Central memory CD8-positive, alpha-beta T cell (primary cell): Measurements from ENCODE around the gene SMG6.

Source experiments
- ATAC-seq: fragments of 150-1000 bp; cut with Tn5 transposase; replicated peaks from 2 replicates; pipeline ENCODE4 v1.10.0; 2022; ENCODE audit warnings: mild to moderate bottlenecking, moderate FRiP score, moderate number of reproducible peaks; ENCODE audit not compliant: poor library complexity, severe bottlenecking; ENCODE audit errors: extremely low read depth
- DNase-seq, 2 donors: peaks; one replicate each; pipeline ENCODE4 v3.0.0; 2021; ENCODE audit warnings: low spot score in 2 of 2
- H3K27ac Mint-ChIP-seq: one replicate; pipeline ENCODE4 v1.8.0; 2022; ENCODE audit warnings: low read depth, mild to moderate bottlenecking, moderate library complexity, mixed read lengths
- H3K27me3 Mint-ChIP-seq: one replicate; pipeline ENCODE4 v1.8.0; 2022; ENCODE audit warnings: mixed read lengths
- H3K36me3 Mint-ChIP-seq: one replicate; pipeline ENCODE4 v1.8.0; 2022; ENCODE audit warnings: mild to moderate bottlenecking, moderate library complexity, mixed read lengths; ENCODE audit not compliant: insufficient read depth
- H3K4me1 Mint-ChIP-seq: one replicate; pipeline ENCODE4 v1.8.0; 2022; ENCODE audit warnings: mixed read lengths
- H3K4me3 Mint-ChIP-seq: one replicate; pipeline ENCODE4 v1.8.0; 2022; ENCODE audit warnings: mild to moderate bottlenecking, moderate library complexity, mixed read lengths
- H3K9me3 Mint-ChIP-seq: one replicate; pipeline ENCODE4 v1.8.0; 2022; ENCODE audit warnings: mixed read lengths

Gene SMG6

DNA sequence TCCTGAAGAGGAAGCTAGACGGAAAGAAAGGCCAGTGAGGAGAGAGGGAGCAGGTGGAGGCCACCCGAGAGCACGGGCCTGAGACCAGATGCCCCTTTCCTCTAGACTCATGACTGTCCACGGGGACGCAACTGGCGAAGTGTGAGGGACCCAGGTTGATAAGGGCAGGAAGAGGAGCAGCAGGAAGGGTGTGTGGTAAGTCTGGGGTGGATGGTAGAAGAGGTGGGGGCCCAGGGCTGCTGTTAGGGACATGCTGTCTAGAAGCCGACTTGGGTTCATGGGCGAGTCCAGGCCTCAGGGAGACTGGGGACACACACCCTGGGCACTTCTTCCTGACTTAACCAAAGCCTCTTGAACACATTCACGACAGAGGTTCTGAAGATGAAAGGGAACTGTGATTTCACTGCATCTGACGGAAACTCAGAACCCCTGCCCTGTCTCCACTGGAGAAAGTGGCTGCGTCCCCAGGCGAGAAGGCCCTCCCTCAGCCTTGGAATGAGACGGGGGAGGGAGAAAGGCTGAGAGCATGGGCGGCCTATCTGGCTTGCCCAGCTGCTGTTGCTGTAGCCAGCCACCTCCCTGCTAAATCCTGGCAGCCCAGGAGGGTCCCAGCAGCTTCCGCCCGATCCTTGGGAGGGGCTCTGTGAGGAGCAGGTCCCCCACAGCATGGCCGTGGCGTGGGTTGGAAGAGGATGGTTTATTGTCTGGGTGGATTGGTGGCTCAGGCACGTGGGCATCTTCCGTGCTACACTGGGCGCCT, 242.7 kb downstream of the SMG6 start:
- Mint-ChIP-seq H3K36me3 (peaks cover 25% of the 10 kb centered on the region), H3K4me3 (no peak overlapping the region), H3K27me3 (no peaks in the 10 kb centered on the region), H3K4me1 (peaks cover 22% of the 10 kb centered on the region), H3K9me3 (no peaks in the 10 kb centered on the region), H3K27ac (peak overlapping the region; percentile 42)
- no peak for DNase-seq
- ATAC-seq = no peak

DNA sequence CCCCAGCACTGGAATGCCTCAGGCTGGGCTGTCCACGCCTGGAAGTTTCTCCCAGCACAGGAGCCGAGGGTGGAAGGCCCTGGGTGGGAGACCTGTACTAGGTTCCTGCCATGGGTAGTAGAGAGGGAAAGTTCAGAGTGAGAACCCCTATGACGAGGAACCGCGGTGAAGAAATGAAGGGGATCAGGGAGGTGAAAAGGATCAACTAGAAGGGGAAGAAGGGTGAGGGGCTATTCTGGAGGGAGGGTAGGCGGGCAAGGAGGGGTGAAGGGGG, 243.3 kb downstream of the SMG6 start:
- Mint-ChIP-seq H3K4me3 (no peak overlapping the region), H3K4me1 (peaks cover 22% of the 10 kb centered on the region), H3K27ac (peak overlapping the region; percentile 42), H3K27me3 (no peaks in the 10 kb centered on the region), H3K9me3 (no peaks in the 10 kb centered on the region), H3K36me3 (peaks cover 25% of the 10 kb centered on the region)
- DNase-seq (no peak), ATAC-seq (no peak)

DNA sequence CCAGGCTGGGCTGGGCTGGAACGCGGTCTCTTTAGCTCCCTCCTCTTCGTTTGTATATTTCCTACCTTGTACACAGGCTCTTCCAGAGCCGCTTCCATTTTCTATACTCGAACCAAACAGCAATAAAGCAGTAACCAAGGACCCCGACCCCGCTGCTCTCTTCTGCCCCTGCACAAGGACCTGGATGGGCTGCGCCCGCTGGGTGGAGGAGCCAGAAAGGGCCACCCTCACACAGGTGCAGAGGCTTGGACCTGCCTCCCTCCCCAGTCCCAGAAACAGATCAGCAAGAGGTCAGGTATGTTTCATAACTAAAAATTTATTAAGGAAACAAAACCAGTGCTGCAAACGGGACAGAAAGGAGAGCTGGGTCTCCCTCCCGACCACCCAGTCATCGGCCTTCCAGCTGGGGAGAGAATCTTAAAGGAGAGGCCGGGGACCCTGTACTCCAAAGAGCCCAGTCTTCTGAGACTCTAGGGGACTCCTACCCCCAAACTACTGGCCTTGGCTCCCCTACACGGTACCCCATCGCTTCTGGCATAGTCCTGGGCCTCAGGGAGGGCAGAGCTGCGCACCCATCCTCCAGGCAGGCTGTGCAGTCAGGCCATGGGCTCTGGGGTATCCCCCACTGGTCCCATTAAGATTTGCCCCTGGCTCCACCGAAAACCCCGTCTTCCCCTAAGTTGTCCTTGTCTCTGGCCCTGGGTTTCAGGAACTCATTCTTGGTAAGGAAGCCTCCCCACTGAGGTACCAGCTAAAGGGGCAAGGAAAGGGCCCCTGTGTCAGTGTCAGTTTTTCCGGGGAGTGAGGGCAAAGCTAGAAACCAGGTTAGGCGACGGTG, 243.8 kb downstream of the SMG6 start:
- H3K9me3 Mint-ChIP-seq = no peaks in the 10 kb centered on the region
- H3K36me3 Mint-ChIP-seq = peaks cover 25% of the 10 kb centered on the region
- H3K27me3 Mint-ChIP-seq = no peaks in the 10 kb centered on the region
- peaks cover 18% of the 10 kb centered on the region for H3K4me1 Mint-ChIP-seq
- DNase-seq = no peak
- peak overlapping the region; percentile 87 for H3K27ac Mint-ChIP-seq
- ATAC-seq = no peak
- H3K4me3 Mint-ChIP-seq = peak overlapping the region; percentile 56

DNA sequence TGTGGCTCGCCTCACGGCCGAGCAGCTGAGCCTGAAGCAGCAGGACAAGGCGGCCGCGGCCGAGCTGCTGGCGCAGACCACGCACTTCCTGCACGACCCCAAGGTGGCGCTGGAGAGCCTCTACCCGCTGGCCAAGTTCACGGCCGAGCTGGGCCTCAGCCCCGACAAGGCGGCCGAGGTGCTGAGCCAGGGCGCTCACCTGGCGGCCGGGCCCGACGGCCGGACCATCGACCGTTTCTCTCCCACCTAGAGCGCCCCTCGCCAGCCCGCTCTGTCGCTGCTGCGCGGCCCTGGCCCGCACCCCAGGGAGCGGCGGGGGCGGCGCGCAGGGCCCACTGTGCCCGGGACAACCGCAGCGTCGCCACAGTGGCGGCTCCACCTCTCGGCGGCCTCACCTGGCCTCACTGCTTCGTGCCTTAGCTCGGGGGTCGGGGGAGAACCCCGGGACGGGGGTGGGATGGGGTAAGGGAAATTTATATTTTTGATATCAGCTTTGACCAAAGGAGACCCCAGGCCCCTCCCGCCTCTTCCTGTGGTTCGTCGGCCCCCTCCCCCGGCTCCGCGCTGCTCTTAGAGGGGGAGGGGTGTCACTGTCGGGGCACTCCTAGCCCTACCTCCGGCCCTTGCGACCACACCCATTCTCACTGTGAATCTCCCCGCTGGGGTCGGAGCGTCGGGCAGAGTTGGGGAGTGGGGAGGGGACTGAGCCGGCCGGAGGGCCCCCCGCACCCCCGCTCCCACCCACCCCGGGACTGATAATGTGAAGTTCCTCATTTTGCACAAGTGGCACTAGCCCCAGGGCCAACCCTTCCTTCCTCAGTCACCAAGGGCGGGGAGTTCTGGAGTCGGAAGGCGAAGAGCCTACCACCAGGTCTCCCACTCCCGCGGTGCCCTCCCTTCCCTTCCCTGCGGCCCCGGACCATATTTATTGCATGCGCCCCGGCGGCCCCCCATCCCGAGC, 244.7 kb downstream of the SMG6 start:
- Mint-ChIP-seq H3K36me3 (peaks cover 31% of the 10 kb centered on the region), H3K4me1 (peaks cover 14% of the 10 kb centered on the region), H3K4me3 (peak overlapping the region; percentile 56), H3K9me3 (no peaks in the 10 kb centered on the region), H3K27ac (peak overlapping the region; percentile 87), H3K27me3 (no peaks in the 10 kb centered on the region)
- DNase-seq (peak; percentile 43 to 67), ATAC-seq (no peak)

DNA sequence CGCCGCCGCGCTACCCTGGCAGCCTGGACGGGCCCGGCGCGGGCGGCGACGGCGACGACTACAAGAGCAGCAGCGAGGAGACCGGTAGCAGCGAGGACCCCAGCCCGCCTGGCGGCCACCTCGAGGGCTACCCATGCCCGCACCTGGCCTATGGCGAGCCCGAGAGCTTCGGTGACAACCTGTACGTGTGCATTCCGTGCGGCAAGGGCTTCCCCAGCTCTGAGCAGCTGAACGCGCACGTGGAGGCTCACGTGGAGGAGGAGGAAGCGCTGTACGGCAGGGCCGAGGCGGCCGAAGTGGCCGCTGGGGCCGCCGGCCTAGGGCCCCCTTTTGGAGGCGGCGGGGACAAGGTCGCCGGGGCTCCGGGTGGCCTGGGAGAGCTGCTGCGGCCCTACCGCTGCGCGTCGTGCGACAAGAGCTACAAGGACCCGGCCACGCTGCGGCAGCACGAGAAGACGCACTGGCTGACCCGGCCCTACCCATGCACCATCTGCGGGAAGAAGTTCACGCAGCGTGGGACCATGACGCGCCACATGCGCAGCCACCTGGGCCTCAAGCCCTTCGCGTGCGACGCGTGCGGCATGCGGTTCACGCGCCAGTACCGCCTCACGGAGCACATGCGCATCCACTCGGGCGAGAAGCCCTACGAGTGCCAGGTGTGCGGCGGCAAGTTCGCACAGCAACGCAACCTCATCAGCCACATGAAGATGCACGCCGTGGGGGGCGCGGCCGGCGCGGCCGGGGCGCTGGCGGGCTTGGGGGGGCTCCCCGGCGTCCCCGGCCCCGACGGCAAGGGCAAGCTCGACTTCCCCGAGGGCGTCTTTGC, 245.6 kb downstream of the SMG6 start:
- no peak for ATAC-seq
- Mint-ChIP-seq H3K4me3 (no peak overlapping the region), H3K4me1 (peaks cover 20% of the 10 kb centered on the region), H3K9me3 (no peaks in the 10 kb centered on the region), H3K27me3 (no peaks in the 10 kb centered on the region), H3K36me3 (peaks cover 35% of the 10 kb centered on the region), H3K27ac (no peak overlapping the region)
- no peak for DNase-seq

DNA sequence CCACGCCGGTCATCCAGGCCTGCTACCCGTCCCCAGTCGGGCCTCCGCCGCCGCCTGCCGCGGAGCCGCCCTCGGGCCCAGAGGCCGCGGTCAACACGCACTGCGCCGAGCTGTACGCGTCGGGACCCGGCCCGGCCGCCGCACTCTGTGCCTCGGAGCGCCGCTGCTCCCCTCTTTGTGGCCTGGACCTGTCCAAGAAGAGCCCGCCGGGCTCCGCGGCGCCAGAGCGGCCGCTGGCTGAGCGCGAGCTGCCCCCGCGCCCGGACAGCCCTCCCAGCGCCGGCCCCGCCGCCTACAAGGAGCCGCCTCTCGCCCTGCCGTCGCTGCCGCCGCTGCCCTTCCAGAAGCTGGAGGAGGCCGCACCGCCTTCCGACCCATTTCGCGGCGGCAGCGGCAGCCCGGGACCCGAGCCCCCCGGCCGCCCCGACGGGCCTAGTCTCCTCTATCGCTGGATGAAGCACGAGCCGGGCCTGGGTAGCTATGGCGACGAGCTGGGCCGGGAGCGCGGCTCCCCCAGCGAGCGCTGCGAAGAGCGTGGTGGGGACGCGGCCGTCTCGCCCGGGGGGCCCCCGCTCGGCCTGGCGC, 246.3 kb downstream of the SMG6 start:
- DNase-seq = no peak
- Mint-ChIP-seq H3K4me1 (peaks cover 23% of the 10 kb centered on the region), H3K27ac (no peak overlapping the region), H3K9me3 (no peaks in the 10 kb centered on the region), H3K27me3 (no peaks in the 10 kb centered on the region), H3K36me3 (peaks cover 30% of the 10 kb centered on the region), H3K4me3 (no peak overlapping the region)
- ATAC-seq = no peak

GRCh38 chr17:2056206-2057174, 247.1 kb downstream of the SMG6 start:
- H3K27ac Mint-ChIP-seq = no peak overlapping the region
- no peaks in the 10 kb centered on the region for H3K9me3 Mint-ChIP-seq
- H3K4me3 Mint-ChIP-seq = peak overlapping the region; percentile 67
- no peak for ATAC-seq
- no peaks in the 10 kb centered on the region for H3K27me3 Mint-ChIP-seq
- DNase-seq = no peak
- H3K36me3 Mint-ChIP-seq = peaks cover 32% of the 10 kb centered on the region
- H3K4me1 Mint-ChIP-seq = peaks cover 31% of the 10 kb centered on the region

GRCh38 chr17:2055292-2056205, 248.0 kb downstream of the SMG6 start:
- no peaks in the 10 kb centered on the region for H3K9me3 Mint-ChIP-seq
- DNase-seq (no peak), ATAC-seq (no peak)
- H3K36me3 Mint-ChIP-seq = peaks cover 32% of the 10 kb centered on the region
- H3K4me1 Mint-ChIP-seq = peaks cover 29% of the 10 kb centered on the region
- peak overlapping the region; percentile 78 for H3K27ac Mint-ChIP-seq
- H3K27me3 Mint-ChIP-seq = no peaks in the 10 kb centered on the region
- peak overlapping the region; percentile 74 for H3K4me3 Mint-ChIP-seq

DNA sequence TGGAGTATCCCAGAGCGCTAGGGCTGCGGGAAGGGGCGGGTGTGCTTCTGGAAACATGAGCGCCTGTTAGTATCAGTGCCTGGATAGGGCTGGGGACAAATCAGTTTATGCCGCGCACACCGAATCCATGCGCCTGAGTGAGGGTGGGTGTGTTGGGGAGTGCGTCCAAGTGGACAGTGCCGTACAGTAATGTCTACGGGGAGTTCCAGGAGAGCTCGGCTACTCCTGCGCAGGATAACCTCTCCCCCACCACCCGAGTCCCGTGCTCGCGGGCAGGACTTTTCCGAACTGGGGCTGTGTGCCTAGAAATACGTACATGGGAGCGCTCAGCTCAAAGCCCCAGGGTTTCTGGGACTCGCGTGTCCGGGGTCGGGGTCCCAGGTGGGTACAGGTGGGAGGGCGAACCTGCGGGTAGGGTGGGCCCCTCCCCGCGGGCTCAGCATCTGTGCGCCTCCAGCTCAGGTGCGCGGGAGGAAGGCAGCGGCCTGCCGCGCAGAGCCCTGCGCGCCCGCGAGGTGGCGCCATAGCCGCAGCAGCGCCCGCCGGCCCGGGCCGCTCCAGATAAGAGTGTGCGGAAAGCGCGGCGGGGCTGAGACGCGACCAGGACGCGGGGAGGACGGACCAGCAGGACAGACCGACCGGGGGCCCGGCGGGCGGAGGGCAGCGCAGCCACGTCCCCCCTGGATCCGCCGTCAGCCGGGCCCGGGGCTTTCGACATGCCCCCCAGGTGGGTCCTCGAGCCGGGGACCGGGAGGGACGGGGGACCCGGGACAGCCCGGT, 248.9 kb downstream of the SMG6 start, which contains the start of gene HIC1:
TSS of gene HIC1 (plus strand) at position 592 of the 780 bp plus-strand sequence. CDS start 1,588 bp downstream, outside the sequence.
- Mint-ChIP-seq H3K4me3 (peak within 1 kb of the TSS; percentile 74), H3K4me1 (peaks cover 23% of the 10 kb centered on the region), H3K36me3 (peaks cover 31% of the 10 kb centered on the region), H3K27me3 (no peaks in the 10 kb centered on the region), H3K27ac (peak within 1 kb of the TSS; percentile 78), H3K9me3 (no peaks in the 10 kb centered on the region)
- DNase-seq (peak; percentile 74 to 75), ATAC-seq (peak; percentile 58)

DNA sequence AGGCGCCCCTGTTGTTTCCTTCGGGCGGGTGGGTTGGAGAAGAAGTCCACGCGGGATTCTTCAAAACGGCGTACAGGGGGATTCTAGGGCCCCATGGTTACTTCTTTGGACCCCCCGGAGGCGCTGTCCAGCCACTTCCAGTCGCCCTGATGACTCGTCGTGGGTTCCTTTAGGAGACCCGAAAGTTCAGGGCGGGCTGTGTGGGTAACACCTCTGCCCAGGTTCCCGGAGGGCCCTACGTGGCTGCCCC, 249.4 kb downstream of the SMG6 start:
- no peaks in the 10 kb centered on the region for H3K9me3 Mint-ChIP-seq
- peak overlapping the region; percentile 78 for H3K27ac Mint-ChIP-seq
- peaks cover 30% of the 10 kb centered on the region for H3K36me3 Mint-ChIP-seq
- H3K4me3 Mint-ChIP-seq = peak overlapping the region; percentile 74
- H3K27me3 Mint-ChIP-seq = no peaks in the 10 kb centered on the region
- H3K4me1 Mint-ChIP-seq = peaks cover 18% of the 10 kb centered on the region
- ATAC-seq = no peak
- no peak for DNase-seq
